Stimulated activated CD4-positive, alpha-beta T cell treated with anti-CD3 and anti-CD28 coated beads, Interleukin-1b, Interleukin-23, amount 100 ng/mL, for 48 hours (primary cell): ENCODE data around the gene LYPD6.
"Not testable (repeated sequence)": the region's sequence is repeated elsewhere in the genome, so short reads cannot be mapped to it uniquely, and the experiment has no call there.

Experiments used
- DNase-seq: peaks from one replicate; pipeline ENCODE4 v3.0.0-alpha.2; 2020

Gene LYPD6

DNA sequence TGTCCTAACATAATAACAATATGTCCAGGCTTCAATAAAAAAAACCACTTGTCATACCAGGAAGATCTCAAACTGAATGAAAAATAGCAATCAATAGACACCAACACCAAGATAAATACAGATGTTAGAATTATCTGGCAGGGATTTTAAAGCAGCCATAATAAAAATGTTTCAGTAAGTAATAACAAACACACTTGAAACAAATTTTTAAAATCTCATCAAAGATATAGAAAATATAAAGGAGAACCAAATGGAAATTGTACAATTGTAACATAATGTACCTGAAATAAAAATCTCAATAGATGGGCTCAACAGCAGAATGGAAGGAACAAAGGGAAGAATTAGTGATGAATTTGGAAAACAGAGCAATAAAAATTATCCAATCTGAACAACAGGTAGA is 128.1 kb downstream of the LYPD6 start:
- no peak for DNase-seq

DNA sequence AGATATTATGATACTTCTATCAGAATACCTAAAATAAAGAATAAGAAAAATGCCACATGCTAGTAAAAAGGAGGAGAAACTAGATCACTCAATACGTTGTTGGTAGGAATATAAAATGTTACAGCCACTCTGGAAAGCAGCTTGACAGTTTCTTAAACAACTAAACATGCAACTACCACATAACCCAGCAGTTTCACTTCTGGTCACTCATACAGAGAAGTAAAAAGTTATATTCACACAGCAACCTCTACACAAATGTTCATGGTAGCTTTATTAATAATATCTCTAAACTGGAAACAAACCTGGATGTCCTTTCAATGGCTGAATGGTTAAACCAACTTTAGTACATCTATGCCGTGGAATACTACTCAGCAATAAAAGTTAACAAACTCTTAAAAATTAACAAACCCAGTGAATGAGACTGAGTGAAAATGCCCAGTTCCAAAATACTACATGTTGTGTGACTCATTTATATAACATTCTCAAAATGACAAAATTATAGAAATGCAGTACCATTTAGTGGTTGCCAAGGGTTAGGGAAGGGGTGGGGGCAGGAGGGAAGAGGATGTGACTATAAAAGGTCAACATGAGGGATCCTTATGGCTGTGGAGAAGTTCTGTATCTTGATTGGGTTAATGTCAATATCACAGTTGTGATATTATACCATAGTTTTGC is 133.1 kb downstream of the LYPD6 start:
- DNase-seq = peak; percentile 9

DNA sequence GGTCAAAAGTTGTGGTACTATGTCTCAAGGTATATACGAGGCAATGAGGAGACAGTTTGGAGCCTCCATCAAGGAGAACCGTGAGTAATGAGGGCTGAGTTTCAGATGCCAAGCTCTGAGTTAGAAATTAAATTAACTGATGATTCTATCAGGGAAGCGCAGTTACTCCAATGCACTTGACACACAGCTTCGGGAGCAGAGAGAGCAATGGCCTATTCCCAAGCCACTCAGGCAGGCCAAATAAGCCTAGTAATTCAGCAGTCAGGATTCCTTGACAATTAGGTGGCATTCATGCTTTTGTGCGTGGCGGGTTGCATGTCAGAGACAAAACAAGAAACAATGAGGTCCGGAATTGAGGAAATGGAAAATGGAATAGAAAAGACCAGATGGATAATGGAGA is 134.0 kb downstream of the LYPD6 start:
- DNase-seq = no peak

DNA sequence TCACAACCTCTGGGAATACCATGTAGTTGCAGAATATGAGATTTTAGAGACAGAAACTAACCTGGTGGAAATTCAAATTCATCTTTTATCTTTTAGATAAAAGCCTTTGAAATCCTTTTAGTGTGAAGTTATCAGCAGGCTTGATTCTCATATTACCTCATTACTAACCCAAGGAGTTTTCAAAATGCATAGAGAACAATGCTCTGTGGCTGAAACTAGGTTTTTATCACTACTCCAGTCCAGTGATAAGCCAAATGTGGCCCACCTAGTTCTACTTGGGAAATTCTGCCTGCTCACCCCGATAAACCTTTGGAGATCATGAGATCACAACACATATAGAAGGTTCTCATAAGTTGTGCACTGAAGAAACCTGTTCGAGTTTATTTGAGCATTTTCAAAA is 135.5 kb downstream of the LYPD6 start:
- no peak for DNase-seq

DNA sequence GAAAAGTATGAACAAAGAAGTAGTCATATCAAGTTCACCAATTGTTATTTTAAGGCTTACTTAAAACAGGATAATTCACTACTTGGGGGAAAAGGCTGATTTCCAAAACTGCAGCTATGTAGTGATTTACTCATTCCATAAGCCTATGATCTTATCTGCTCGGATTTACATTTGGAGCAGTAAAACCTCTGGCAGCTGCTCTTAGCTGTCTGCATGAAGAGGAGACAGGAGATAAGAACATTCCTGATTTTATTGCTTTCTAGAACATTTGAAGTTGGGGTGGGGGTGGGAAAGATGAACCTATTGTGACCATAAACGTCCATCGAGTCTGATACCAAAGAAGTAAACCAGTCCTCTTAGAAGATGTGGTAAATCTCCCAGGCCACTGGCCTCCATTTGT is 136.2 kb downstream of the LYPD6 start:
- no peak for DNase-seq

DNA sequence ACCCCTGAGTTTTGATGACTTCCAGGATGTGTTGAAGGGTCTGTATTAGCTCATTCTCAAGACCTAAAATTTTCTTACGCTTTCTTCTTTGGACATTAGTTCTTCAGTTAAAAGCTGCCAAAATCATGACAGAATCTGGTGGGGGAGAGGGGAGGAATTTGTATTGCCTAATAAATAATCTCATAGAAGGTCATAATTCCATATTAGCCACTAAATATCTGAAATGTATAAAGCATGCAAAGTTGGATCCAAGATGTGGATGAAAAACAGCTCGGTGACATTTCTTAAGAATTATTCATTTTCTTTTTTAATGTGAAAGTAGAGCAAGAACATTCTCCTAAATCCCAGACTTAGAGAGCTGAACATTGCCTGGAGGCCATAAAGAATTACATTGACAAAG is 137.0 kb downstream of the LYPD6 start:
- DNase-seq = no peak

GRCh38 chr2:149468636-149469035 is 138.2 kb downstream of the LYPD6 start:
- DNase-seq = no peak

GRCh38 chr2:149470046-149470445 is 139.7 kb downstream of the LYPD6 start:
- DNase-seq = no peak

DNA sequence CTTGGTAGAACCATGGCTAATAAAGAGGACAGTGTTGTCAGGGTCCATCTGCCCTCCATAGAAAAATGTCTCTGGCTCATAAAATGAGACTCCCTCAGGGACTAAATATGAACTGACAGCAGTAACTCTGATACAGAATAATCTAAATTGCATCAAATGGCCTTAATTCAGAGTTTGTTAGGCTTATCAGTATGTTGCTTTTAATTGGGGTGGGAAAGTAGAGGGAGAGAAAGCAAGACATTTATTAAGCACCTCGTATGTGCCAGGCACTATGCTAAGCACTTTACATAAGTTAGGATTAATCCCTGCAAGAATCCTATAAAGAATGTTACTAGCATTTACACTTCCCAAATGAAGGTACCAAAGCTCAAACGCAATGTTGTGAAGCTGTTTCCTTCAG is 142.0 kb downstream of the LYPD6 start:
- DNase-seq = no peak

- DNase-seq = no peak
Measured at GRCh38 chr2:149473068-149473467, 142.7 kb downstream of the LYPD6 start.

GRCh38 chr2:149473521-149473920 is 143.1 kb downstream of the LYPD6 start:
- no peak for DNase-seq

DNA sequence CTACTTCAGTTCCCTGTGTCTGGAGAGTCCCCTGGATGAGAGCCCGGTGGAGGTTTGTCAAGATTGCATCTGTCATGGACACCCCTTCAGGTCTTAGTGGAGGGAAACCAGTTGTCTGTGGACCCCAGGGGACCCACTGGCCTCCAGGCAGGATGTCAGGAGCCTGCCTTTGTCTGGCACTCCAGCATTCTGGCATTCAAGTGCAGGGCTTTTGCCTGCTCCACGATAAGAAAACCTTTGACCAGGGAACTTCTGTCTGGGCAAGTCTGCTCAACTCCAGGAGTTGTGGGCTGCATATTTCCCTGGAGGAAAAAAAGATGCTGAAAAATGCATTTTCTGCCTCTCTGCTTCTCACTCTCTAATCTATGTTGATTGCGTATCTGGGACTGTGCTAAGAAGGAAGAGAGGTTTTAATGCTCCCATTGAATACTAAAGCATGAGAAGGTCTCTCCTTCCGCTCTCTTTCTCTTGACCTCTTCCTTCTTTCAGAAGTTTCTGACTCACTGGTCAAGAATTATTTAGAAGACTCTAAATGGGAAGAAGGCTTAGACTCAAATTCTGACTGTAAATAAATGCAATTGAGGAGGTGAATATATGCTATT is 152.7 kb downstream of the LYPD6 start:
- DNase-seq = no peak

- no peak for DNase-seq
Measured at GRCh38 chr2:149486664-149487063, 156.3 kb downstream of the LYPD6 start.

DNA sequence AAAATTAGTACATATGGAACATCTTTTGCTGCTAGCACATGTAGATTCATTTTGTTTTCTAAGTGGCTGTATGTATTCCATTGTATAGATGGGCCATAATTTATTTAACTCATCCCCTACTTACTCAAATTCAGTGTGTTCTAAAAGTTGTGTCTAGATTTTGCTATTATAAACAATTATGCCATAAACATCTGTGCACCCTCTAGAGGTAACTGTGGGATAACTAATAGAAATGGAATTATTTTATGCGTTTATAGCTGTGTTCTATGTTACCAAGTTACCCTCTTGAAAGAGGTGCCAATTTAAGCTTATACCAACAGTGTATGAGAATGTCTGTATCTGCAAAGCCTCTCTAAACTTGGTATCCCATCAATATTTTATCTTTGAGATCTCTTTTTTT is 156.8 kb downstream of the LYPD6 start:
- no peak for DNase-seq

- no peak for DNase-seq
Measured at GRCh38 chr2:149488706-149489440, 158.5 kb downstream of the LYPD6 start.

DNA sequence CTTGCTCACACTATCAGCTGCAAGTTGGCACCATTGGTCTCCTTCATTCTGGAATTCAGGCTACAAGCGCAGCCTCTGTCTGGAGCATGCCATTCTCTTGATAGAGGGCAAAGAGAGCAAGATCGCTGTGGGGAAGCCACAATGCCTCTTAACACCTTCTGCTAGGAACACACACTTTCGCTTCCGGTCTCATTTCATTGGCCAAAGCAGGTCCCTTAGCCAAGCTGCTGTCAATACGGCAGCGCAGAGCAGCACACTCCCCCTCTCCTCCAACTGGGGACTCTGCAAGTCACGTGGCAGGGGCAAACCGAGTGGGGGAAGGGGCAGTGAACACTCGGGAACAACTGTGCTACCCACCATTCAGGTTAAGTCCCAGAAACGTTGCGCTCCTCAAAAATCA is 159.1 kb downstream of the LYPD6 start:
- DNase-seq = no peak

DNA sequence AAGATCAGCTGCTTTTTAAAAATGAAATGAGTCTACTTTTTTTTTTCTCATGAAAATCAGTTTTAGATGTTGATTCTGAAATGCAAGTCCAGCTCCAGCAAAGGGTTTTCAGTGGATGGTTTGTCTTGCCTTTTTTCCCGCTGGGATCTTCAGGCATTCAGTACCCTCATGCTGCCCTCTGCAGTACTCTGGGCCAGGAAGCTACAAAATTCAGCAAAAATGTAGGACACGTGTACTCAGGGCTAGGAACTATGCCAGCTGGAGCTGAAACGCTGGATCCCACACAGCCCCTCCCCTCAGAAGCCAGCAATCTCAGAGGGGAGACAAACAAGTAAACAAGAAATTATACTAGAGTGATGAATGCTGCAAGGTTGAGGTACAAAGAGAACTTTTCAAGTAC is 159.9 kb downstream of the LYPD6 start:
- DNase-seq = no peak

DNA sequence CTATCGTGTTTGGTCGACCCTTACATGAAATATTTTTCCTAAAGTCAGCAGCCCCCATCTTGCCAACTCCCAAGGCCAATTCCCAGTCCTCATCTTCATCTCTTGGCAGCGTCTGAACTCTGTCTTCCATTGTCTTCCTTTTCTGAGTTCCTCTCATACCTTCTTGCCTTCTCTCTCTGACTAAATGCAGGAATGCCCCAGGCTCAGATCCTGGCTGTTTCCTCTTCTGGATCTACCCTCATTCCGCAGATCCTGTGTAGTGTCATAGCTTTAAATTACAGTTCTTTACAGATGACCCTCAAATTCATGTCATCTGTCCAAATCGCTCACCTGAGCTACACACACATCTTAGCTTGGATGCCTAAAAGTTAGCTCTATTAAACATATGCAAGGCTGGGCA is 162.5 kb downstream of the LYPD6 start:
- no peak for DNase-seq

GRCh38 chr2:149499204-149499603 is 168.8 kb downstream of the LYPD6 start:
- not testable (repeated sequence) for DNase-seq

- not testable (repeated sequence) for DNase-seq
Measured at GRCh38 chr2:149506808-149507207, 176.4 kb downstream of the LYPD6 start.

- no peak for DNase-seq
Measured at GRCh38 chr2:149507974-149508373, 177.6 kb downstream of the LYPD6 start.

DNA sequence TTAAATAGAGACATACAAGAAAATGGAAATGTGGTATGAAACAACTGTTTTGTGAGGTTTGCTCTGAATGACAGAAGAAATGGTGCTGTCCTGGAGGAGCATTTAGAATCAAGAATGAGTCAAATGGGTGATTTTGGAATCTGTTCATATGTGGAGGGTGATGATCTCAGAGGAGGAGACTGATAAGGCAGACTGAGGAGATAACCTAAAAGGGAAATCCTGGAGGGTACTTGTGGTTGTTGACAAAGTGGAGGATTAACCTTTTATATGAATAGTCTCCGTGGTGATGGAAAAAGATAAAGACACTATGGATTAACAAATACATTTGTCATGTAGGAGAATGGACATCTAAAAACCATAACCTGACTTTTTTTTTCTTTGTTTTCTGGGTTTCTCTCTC is 183.1 kb downstream of the LYPD6 start:
- DNase-seq = no peak
